ENCODE measurements around the gene TUBA3D.
"Not testable (repeated sequence)": the region's sequence is repeated elsewhere in the genome, so short reads cannot be mapped to it uniquely, and the experiment has no call there.

The TUBA3D gene

DNA sequence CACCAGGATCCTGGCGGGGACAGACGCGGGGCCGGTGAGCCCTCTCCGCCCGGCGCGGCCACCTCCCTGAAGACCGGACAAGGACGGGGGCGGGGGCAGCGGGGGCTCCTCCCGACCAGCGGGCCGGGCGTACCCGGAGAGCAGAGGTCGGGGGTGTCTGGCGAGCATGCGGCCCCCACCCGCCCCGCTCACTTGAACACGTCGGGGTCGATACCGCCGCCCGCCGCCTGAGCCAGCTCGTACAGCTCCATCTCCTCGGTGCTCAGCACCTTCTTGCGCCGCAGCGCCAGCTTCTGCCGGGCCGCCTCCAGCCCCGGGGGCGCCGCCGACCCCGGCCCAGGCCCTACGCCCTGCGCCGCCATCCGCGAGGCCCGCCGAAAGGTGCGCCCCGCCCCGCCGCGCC lies 16.1 kb downstream of the TUBA3D start, which contains the start of gene MZT2A:
MZT2A (minus strand) TSS at position 383 of the 403 bp plus-strand sequence; CDS start at position 362, 21 bp downstream.
- H3K9me2 ChIP-seq (replicated peaks; ENCODE audit: insufficient read depth, low read length); H3K4me1 ChIP-seq (ENCODE audit: low read length); H3K27me3 ChIP-seq (replicated peaks; ENCODE audit: insufficient read depth, low read length); H3K9me3 ChIP-seq (replicated peaks; ENCODE audit: insufficient read depth, low read length); H3K36me3 ChIP-seq (replicated peaks; ENCODE audit: insufficient read depth, low read length); DNase-seq; H4K20me1 ChIP-seq (ENCODE audit: insufficient read depth, low read length); H3F3A ChIP-seq (ENCODE audit: insufficient read depth, low read length): not testable (repeated sequence)
- Histone ChIP-seq H3K9ac (ENCODE audit: low read length) (peak within 1 kb of the TSS; percentile 99), H3K79me2 (ENCODE audit: low read length) (peaks cover 78% of the 10 kb centered on the region), H3K4me3 (ENCODE audit: low read length) (peak within 1 kb of the TSS; percentile 99), H3K27ac (ENCODE audit: low read length) (peak within 1 kb of the TSS; percentile 97), H3K4me2 (ENCODE audit: low read depth, low read length) (peak within 1 kb of the TSS; percentile 87), H2AFZ (ENCODE audit: low read length) (peak within 1 kb of the TSS; percentile 80)

DNA sequence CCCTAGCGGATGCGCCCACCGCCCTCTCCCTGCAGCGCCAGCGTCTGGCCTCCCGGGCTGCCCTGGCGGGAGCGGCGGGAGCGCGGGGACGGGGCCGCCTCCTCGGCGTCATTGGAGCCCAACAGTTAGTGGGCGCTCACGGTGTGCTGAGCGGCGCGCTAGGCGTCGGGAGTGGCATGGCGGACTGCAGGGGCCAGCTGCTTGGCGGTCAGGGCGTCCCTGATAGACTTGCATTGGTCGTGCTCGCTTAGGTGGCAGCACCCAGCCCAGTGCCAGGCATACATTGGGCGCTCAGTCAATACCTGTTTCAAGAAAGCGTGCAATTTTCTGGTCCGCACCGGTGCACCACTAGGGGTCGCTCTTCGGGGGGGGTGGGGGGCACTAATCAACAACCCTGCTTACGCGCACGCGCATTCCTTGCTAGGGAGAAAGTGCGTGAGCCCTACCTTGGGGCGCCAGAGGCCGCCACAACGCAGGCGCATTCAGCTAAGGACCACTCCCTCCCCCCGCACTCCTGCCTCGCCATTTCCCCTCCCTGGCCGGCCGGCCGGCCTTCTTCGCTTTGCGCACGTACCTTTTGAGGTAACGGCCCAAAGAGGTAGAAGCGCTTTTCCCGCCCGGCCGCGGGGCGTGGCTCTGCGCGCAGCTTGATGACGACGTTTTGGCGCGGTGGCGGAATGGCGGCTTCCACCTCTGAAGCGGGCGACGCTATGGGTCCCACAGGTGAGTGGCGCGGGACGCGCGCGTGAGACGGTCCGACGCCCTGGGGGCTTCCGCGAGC lies 16.7 kb downstream of the TUBA3D start:
- H3K9me2 ChIP-seq (replicated peaks; ENCODE audit: insufficient read depth, low read length), result no peaks in the 10 kb centered on the region
- no peaks in the 10 kb centered on the region for H3K9me3 ChIP-seq (replicated peaks; ENCODE audit: insufficient read depth, low read length)
- peak overlapping the region; percentile 80 for H2AFZ ChIP-seq (ENCODE audit: low read length)
- no peaks in the 10 kb centered on the region for H3K36me3 ChIP-seq (replicated peaks; ENCODE audit: insufficient read depth, low read length)
- H3K9ac ChIP-seq (ENCODE audit: low read length), result peak overlapping the region; percentile 99
- peak; percentile 97 for DNase-seq
- H3K27ac ChIP-seq (ENCODE audit: low read length), result peak overlapping the region; percentile 97
- TF ChIP-seq EZH2phosphoT487 (IDR thresholded peaks at IDR 0.05; ENCODE audit: low read length), result no peak
- TF ChIP-seq, protein P1, sequence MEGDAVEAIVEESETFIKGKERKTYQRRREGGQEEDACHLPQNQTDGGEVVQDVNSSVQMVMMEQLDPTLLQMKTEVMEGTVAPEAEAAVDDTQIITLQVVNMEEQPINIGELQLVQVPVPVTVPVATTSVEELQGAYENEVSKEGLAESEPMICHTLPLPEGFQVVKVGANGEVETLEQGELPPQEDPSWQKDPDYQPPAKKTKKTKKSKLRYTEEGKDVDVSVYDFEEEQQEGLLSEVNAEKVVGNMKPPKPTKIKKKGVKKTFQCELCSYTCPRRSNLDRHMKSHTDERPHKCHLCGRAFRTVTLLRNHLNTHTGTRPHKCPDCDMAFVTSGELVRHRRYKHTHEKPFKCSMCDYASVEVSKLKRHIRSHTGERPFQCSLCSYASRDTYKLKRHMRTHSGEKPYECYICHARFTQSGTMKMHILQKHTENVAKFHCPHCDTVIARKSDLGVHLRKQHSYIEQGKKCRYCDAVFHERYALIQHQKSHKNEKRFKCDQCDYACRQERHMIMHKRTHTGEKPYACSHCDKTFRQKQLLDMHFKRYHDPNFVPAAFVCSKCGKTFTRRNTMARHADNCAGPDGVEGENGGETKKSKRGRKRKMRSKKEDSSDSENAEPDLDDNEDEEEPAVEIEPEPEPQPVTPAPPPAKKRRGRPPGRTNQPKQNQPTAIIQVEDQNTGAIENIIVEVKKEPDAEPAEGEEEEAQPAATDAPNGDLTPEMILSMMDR (IDR thresholded peaks at IDR 0.05; ENCODE audit: low read length), result peak; percentile 76
- peaks cover 3% of the 10 kb centered on the region; the same call in 1 of the 2 replicates for H3K4me1 ChIP-seq (ENCODE audit: low read length)
- H3K79me2 ChIP-seq (ENCODE audit: low read length), result peaks cover 84% of the 10 kb centered on the region
- H3K4me3 ChIP-seq (ENCODE audit: low read length), result peak overlapping the region; percentile 99
- H3K27me3 ChIP-seq (replicated peaks; ENCODE audit: insufficient read depth, low read length), result no peaks in the 10 kb centered on the region
- H3K4me2 ChIP-seq (ENCODE audit: low read depth, low read length), result peak overlapping the region; percentile 87
- H3F3A ChIP-seq (ENCODE audit: insufficient read depth, low read length), result peaks cover 4% of the 10 kb centered on the region; the same call in 1 of the 2 replicates
- peaks cover 13% of the 10 kb centered on the region; the same call in 1 of the 2 replicates for H4K20me1 ChIP-seq (ENCODE audit: insufficient read depth, low read length)

DNA sequence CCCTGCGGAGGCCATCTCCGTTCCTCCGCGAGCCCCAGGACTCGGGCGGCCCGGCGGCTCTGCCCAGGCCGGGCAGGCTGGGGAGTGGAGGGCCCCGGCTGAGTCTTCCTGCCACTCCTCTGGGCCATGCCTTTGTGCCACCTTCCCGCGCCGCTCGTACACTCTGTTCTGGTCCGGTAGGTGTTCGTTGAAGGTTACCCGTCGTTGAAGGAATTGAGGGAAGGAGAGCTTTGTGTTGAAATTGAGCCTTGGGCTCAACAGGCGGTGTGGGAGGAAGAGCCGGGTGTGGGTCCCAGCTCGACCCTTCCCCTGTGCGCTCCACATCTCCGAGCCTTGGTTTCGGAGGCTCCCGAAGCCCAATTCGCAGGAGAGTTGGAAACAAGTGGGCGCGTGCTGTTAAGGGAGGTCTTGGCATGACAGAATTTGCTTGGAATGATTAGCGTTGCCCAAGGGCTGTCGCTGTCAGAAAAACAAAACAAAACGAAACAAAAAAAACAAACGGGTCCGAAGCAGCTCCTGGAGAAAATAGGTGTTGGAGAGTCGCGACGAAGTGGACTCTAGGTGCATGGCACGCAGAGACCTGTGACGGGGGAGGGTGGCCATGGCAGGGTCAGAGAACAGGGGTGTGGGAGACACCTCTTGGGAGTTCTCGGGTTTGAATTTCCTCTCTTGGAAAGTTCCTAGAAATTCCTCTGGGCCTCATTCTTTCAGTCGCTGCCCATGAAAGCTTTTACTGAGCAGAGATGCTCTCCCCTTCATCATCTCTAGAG lies 17.5 kb downstream of the TUBA3D start:
- H2AFZ ChIP-seq (ENCODE audit: low read length), result peak overlapping the region; percentile 75
- DNase-seq, result peak; percentile 35

DNA sequence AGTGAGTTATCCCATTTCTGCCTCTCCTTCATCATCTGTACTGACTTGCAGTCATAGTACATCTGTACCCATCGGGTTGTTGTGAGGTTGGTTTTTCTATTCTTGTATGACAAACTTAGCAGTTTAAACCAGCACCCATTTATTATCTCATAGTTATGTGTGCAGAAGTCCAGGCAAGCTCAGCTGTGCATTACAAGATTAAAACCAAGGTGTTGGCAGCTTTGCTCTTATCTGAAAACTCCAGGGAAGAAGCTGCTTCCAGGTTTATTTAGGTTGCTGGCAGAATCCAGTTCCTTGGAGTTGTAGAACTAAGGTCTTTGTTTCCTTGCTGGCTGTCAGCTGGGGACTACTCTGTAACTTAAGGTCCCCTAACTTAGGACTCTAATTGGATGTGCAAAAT lies 19.6 kb downstream of the TUBA3D start:
- H4K20me1 ChIP-seq (ENCODE audit: insufficient read depth, low read length), result peaks cover 13% of the 10 kb centered on the region; the same call in 1 of the 2 replicates
- not testable (repeated sequence) for H3K9me2 ChIP-seq (replicated peaks; ENCODE audit: insufficient read depth, low read length); DNase-seq; H3K4me3 ChIP-seq (ENCODE audit: low read length); H3K4me2 ChIP-seq (ENCODE audit: low read depth, low read length); H3K36me3 ChIP-seq (replicated peaks; ENCODE audit: insufficient read depth, low read length); H3K27ac ChIP-seq (ENCODE audit: low read length); H3K9me3 ChIP-seq (replicated peaks; ENCODE audit: insufficient read depth, low read length); H3F3A ChIP-seq (ENCODE audit: insufficient read depth, low read length); H3K9ac ChIP-seq (ENCODE audit: low read length); H3K4me1 ChIP-seq (ENCODE audit: low read length); H3K27me3 ChIP-seq (replicated peaks; ENCODE audit: insufficient read depth, low read length); H2AFZ ChIP-seq (ENCODE audit: low read length)
- peaks cover 83% of the 10 kb centered on the region for H3K79me2 ChIP-seq (ENCODE audit: low read length)

More for the DNA sequence above, 17.5 kb downstream of the TUBA3D start:
- H3K4me3 ChIP-seq (ENCODE audit: low read length), result peak overlapping the region; percentile 99
- H3K36me3 ChIP-seq (replicated peaks; ENCODE audit: insufficient read depth, low read length), result no peaks in the 10 kb centered on the region
- peaks cover 4% of the 10 kb centered on the region; the same call in 1 of the 2 replicates for H3F3A ChIP-seq (ENCODE audit: insufficient read depth, low read length)
- H3K79me2 ChIP-seq (ENCODE audit: low read length), result peaks cover 84% of the 10 kb centered on the region
- no peaks in the 10 kb centered on the region for H3K9me3 ChIP-seq (replicated peaks; ENCODE audit: insufficient read depth, low read length)
- no peaks in the 10 kb centered on the region for H3K27me3 ChIP-seq (replicated peaks; ENCODE audit: insufficient read depth, low read length)
- H3K4me2 ChIP-seq (ENCODE audit: low read depth, low read length), result peak overlapping the region; percentile 83
- TF ChIP-seq EZH2 (optimal IDR thresholded peaks at IDR 0.05; ENCODE audit: low read depth, low read length) (no peak), EZH2phosphoT487 (IDR thresholded peaks at IDR 0.05; ENCODE audit: low read length) (no peak)
- TF ChIP-seq, protein P1 (IDR thresholded peaks at IDR 0.05; ENCODE audit: low read length), result no peak
- peaks cover 13% of the 10 kb centered on the region; the same call in 1 of the 2 replicates for H4K20me1 ChIP-seq (ENCODE audit: insufficient read depth, low read length)
- H3K27ac ChIP-seq (ENCODE audit: low read length), result peak overlapping the region; percentile 97
- peak overlapping the region; percentile 99 for H3K9ac ChIP-seq (ENCODE audit: low read length)
- no peaks in the 10 kb centered on the region for H3K9me2 ChIP-seq (replicated peaks; ENCODE audit: insufficient read depth, low read length)
- H3K4me1 ChIP-seq (ENCODE audit: low read length), result peaks cover 3% of the 10 kb centered on the region; the same call in 1 of the 2 replicates

DNA sequence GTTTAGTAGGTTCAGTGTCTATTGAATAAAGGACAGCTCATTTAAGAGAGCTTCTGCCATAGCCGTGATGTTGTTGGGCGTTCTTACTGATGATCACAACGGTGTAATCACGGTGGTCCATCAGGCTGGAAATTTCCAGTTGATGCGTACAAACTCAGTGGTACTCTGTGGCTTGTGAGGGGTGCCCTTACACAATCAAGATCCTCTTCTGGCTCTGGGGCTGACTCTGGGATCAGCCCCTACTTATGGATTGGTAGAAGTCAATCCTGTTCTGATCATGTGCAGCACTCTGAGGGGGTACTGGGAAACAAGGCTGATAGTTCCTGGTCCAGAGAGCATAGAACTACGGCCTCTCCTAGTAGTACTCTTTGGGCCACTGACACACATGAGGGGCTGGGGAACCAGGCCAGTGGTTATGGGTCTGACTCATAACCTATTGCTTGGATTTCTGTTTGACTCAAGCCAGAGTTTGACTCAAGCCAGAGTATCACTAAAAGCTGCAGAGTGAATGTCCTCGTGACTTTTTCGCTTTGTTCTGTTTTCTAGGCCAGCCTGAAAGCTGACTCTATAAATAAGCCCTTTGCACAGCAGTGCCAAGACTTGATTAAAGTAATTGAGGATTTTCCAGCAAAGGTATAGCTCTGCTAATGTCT lies 22.5 kb downstream of the TUBA3D start:
- H3K4me3 ChIP-seq (ENCODE audit: low read length); H3K9me2 ChIP-seq (replicated peaks; ENCODE audit: insufficient read depth, low read length); DNase-seq; H3K27me3 ChIP-seq (replicated peaks; ENCODE audit: insufficient read depth, low read length); H3K4me1 ChIP-seq (ENCODE audit: low read length); H3K36me3 ChIP-seq (replicated peaks; ENCODE audit: insufficient read depth, low read length); H3K27ac ChIP-seq (ENCODE audit: low read length); H3K4me2 ChIP-seq (ENCODE audit: low read depth, low read length); H2AFZ ChIP-seq (ENCODE audit: low read length); H3K9me3 ChIP-seq (replicated peaks; ENCODE audit: insufficient read depth, low read length); H3F3A ChIP-seq (ENCODE audit: insufficient read depth, low read length); H3K9ac ChIP-seq (ENCODE audit: low read length): not testable (repeated sequence)
- Histone ChIP-seq H4K20me1 (ENCODE audit: insufficient read depth, low read length) (peaks cover 13% of the 10 kb centered on the region; the same call in 1 of the 2 replicates), H3K79me2 (ENCODE audit: low read length) (peaks cover 67% of the 10 kb centered on the region)

Measured in MM.1S (cell line).